ENCODE data around the gene ACVR2A.
A peak's percentile ranks its signal among the peaks of the same experiment; 100 is the strongest.

ACVR2A gene

GRCh38 chr2:147844697-147845410 lies at the start of gene ACVR2A:
TSS of gene ACVR2A (plus strand) at chr2:147845029. CDS start at chr2:147845153, 124 bp downstream.
- TF ChIP-seq, protein P1, sequence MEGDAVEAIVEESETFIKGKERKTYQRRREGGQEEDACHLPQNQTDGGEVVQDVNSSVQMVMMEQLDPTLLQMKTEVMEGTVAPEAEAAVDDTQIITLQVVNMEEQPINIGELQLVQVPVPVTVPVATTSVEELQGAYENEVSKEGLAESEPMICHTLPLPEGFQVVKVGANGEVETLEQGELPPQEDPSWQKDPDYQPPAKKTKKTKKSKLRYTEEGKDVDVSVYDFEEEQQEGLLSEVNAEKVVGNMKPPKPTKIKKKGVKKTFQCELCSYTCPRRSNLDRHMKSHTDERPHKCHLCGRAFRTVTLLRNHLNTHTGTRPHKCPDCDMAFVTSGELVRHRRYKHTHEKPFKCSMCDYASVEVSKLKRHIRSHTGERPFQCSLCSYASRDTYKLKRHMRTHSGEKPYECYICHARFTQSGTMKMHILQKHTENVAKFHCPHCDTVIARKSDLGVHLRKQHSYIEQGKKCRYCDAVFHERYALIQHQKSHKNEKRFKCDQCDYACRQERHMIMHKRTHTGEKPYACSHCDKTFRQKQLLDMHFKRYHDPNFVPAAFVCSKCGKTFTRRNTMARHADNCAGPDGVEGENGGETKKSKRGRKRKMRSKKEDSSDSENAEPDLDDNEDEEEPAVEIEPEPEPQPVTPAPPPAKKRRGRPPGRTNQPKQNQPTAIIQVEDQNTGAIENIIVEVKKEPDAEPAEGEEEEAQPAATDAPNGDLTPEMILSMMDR (conservative IDR thresholded peaks at IDR 0.05) = no peak
- peak within 1 kb of the TSS; percentile 94 for H3K27ac ChIP-seq

GRCh38 chr2:147800316-147800715 lies 44.5 kb upstream of the ACVR2A start:
- no peak overlapping the region for H3K27ac ChIP-seq
- TF ChIP-seq, protein P1 (conservative IDR thresholded peaks at IDR 0.05) = no peak

DNA sequence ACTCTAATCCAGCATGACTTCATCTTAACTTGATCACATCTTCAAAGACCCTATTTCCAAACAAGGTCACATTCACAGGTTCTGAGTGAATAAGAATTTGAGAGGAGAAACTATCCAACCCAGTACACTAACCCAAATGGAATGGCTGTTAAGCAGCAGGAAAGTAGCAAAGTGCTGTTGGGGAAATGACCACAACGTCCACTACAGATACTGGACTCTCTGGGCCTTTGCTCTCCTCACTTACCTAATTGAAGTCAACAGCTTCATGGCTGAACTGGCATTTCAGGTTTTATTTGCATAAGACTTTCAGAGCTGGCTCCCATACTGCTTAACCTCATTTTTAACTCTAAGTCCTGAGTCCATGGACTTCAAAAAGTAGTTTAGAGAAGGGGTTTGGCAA lies 38.0 kb upstream of the ACVR2A start:
- TF ChIP-seq, protein P1 (conservative IDR thresholded peaks at IDR 0.05) = no peak
- no peak overlapping the region for H3K27ac ChIP-seq

- TF ChIP-seq, protein P1 (conservative IDR thresholded peaks at IDR 0.05) = no peak
Measured at GRCh38 chr2:147808520-147808919, 36.3 kb upstream of the ACVR2A start.

DNA sequence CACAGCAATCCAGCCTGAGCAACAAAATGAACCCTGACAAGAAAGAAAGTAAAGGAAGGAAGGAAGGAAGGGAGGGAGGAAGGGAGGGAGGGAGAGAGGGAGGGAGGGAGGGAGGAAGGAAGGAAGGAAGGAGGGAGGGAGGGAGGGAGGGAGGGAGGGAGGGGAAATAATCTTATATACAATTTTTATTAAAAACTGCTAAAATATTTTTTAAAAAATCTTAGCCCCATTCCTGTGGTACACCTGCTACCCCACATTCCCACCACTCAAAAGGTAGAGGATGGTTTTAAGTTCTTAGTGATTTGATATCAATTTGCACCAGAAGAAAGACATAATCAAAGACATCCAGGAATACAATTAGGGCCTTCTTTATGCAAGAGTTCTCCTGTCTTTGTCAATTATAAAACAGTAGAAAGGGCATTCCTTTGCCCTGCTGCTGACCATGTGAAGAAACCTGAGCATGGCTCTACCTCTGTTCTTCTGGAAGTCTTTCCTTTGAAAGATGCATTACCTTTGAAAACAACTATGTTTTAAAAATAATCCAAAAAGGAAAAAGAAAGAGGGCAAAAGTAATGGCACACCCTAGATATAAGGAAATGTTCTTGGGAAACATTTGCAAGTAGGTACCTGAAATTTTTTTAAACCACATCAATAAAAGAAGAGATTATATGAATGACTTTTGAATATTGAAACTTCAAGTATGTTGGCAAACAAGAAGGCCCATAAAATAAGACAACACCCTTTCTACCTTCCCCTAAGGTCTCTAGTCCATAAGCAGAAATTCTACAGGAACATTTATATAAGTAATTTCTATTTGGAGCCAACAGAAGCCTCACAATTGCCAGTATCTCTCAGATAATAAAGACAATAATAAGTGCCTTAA lies 33.7 kb upstream of the ACVR2A start:
- TF ChIP-seq, protein P1 (conservative IDR thresholded peaks at IDR 0.05) = no peak
- H3K27ac ChIP-seq = no peak overlapping the region; the same call in 1 of the 2 replicates

More at GRCh38 chr2:147808520-147808919, 36.3 kb upstream of the ACVR2A start:
- no peak overlapping the region for H3K27ac ChIP-seq

DNA sequence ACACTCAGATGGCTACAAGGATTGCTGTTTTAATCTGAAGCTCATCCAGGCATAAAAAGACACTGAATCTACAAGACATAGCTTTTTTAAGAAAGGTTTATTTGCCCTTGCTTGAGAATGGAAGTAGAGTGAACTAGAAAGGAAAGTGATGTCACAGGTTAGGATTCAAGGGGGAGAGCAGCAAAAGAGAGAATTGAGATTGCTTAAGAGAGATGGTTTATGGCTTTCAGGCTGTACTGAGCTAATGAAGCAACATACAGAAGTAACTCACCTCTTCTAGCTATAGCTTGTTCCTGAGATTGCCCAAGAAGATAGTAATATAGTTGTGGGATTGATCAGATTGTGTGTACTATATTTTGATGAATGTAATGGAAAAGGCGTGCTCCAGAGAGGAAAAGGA lies 26.1 kb upstream of the ACVR2A start:
- H3K27ac ChIP-seq = no peak overlapping the region
- TF ChIP-seq, protein P1 (conservative IDR thresholded peaks at IDR 0.05) = no peak

- TF ChIP-seq, protein P1 (conservative IDR thresholded peaks at IDR 0.05) = no peak
- H3K27ac ChIP-seq = no peak overlapping the region
Measured at GRCh38 chr2:147824620-147825019, 20.2 kb upstream of the ACVR2A start.

Data from VCaP (cell line).